Activated CD4-positive, alpha-beta T cell treated with anti-CD3 and anti-CD28 coated beads, Interleukin-10, Interleukin-2, amounts not matched to agents 100 ng/mL and 50 ng/mL, durations not matched to agents 16 hours and 8 hours (primary cell): ENCODE data around the gene WDFY1.

Source experiments
- DNase-seq: peaks from one replicate; pipeline ENCODE4 v3.0.0-alpha.2; 2020

Gene WDFY1

DNA sequence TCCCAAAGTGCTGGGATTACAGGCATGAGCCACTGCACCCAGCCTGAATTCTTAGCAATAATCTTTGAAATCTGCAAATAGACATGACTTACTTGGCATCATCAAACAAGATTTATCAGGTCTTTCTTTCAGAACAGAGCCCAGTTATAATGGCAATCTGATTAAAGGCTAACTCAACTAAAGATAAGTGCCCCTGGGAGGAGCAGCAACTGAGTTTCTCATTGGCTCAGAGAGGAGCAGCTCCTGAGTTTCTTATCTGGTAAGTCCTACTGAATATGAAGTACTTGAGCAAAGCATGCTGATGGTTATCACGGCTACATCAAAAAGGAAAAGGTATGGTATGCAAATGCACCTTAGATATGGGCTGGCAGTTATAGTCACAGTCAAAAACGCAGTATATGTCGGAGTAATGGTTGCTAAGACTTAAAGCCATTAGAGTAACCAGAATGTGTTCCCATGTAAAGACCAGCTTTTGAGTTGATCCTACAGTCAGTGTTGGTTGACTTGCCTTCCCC lies 92.8 kb downstream of the WDFY1 start:
- DNase-seq: no peak

DNA sequence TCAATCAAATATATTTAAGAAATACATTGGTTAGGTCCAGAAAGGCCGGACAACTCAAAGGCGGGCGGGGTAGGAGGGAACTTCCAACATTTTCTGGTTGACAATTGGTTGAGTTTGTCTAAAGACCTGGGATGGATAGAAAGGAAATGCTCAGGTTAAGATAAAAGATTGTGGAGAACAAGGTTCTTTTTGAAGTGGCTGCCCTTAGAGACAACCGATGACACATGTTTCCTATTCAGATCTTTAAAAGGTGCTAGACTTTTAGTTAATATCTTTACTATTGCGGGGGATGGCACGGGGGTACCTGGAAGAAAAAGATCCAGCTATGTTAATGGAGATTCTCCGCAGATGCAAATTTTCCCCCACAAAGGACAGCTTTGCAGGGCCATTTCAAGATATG lies 97.7 kb downstream of the WDFY1 start:
- DNase-seq: no peak

DNA sequence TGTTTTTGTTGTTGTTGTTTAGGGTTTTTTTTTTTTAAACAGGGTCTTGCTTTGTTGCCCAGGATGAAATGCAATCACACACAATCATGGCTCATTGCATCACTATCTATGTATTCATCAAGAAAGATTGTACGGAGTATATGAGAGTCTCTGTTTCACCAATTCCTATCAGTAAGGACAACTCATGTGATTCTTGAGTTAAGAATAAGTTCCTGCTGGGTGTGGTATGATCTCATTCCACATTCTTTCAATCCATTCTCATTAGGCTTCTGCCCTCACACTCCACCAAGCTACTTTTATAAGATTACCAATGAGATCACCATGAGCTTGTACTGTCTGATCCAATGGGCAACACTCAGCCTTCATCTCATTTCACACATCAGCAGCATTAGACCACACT lies 98.6 kb downstream of the WDFY1 start:
- no peak for DNase-seq

DNA sequence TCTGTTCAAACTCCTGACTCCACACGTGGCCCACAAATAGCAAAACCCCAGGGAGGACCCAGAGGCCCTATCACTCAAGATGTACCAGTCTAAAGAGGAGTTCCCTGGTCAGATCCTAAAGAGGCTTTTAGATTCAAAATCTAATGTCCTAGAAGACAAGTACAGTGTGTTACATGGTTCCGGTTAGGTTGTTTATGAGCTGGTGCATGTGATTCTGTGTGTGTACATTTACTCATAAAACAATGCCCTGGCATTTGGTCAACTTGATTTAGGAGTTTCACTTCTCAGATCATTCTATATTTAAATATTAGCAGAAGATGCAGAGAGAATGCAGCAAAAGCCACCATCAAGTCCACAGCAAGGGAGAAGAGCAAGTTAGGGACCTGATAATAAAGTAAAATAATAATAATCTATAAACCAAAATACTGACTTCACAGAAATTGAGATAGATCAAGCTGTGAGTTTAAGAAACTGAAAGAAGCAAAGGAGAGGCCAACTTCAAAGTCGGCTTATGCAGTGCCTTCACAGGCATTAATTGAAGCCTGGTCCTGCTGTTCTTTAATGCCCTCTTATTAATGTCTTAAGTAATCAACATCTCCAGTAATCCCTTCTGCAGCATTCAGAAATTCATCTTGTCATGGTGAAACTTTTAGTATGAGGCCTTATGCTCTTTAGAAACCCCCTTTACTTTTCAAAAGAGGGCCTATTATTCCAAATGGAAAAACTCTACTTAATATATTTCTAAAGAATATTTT lies 103.5 kb downstream of the WDFY1 start:
- no peak for DNase-seq

DNA sequence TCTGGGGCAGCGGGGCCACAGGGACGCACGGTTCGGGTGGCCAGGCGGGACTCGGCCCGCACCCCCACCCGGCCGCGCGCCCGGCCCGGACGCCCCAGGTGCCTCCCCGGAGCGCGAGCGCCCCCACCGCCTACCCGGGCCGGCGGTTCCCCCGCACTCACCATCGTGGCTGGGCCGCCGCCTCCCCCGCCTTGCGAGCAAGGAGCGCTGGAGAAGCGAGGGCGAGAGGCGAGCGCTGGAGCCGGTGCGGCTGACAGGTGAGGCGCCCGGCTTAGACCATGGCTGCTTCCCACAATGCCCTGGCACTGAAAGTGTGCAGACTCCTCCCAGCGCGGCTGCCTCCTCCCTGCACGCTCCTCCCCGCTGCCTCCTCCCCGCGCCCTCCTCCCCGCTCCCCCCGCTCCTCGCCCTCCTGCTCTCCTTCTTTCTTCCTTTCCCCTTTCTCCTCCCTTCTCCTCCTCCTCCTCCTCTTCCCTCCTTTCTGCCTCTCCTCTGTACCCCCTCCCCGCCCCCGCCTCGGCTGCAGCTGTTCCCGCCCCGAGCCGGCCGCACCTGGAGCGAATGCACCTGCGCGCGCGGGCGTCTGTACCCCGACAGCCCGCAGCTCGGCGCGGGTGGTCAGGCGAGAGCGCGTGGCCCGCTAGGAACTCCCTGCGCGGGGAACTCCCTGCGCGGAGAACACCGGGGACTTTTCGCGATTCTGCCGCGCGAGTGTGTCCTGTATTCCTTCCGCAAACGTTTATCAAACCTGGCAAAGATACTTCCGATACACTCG lies 107.7 kb downstream of the WDFY1 start, which contains the start of gene AP1S3:
TSS of gene AP1S3 (minus strand) at position 296 of the 775 bp plus-strand sequence. CDS start at position 164, 132 bp downstream.
- DNase-seq: peak; percentile 83

DNA sequence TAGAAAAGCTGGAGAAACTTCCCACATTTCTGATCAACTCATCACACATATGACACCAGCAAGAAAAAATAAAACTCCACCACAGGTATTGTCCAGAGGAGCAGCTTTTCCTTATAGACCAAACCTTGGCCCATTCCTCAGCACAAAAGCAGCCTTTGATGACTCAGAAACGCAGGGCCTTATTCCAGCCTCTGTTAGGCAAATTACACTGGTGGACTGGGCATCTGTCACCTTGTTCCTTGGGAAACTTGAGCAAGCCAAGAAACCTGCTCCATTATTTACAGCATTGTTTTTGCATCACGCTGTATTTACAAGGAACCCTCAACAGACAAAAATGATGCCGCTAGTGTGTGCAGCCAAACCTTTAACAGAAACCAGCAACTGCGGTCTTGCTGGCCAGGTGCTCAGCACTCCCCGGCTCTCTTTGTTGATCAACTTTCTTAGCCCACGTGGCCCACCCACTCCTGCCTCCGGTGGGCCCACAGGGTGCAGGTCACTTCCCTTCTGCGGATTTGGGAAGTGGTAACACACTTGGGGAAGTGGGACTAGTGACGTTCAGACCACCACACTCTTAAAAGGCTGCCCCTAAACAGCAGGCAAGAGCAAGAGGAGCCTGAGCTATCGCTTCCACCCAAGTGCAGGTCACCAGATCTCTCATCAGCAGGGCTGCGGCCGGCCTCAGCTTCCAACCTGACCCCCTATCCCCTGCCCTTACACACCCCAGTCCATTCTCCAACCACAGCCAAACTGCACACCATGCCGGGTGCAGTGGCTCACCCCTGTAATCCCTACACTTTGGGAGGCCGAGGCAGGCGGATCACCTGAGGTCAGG lies 109.2 kb downstream of the WDFY1 start:
- no peak for DNase-seq

DNA sequence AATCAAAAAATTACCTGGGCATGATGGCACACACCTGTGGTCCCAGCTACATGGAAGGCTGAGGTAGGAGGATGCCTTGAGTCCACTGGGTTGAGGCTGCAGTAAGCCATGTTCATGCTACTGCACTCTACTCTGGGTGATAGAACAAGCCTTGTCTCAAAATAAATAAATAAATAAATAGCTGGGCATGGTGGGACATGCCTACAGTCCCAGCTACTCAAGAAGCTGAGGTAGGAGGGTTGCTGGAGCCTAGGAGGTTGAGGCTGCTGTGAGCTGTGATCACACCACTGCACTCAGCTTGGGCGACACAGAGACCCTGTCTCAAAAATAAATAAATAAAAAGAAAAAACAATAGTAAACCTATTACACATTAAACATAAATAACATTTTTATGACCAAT lies 110.7 kb downstream of the WDFY1 start:
- DNase-seq: no peak

DNA sequence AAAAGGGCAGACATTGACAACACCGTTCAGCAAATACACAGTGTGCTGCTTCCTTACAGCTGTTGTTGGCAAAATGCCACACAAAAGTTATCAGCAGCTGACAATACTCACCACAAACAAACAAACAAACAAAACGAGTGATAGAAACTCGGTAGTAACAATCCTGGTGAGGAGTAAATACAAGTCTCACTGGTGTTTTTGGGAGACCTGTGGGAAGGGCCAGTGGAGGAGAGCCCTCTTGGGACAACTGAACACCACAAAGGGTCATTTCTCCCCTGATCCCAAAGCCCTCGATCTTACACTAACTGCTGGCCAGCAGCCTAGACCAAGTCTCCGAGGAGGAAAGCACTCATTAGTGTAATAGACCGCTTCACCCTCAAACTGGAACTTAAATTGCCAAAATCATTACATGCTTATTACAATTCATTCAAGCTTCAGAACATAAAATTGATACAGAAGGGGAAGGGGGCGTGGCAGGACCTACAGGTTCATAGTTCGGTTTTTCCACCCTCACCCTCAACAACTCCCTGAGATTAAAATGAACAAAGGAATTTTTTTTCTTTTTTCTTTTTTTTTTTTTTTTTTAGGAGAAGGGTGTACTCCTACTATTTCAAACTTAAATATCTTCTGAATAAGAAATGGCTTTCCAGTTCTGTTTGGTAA lies 112.8 kb downstream of the WDFY1 start:
- no peak for DNase-seq

DNA sequence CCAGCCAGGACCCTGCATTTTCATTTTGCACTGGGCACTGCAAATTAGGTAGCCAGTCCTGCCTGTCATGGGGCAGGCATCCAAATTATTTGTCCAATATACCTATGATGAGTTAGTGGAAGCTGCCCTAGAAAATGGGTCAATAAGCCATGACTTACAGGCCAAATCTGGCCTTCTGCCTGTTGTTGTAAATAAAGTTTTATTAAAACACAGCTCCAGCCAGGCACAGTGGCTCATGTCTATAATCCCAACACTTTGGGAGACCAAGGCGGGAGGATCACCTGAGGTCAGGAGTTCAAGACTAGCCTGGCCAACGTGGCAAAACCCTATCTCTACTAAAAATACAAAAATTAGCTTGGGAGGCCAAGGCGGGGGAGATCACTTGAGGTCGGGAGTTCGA lies 116.0 kb downstream of the WDFY1 start:
- no peak for DNase-seq

DNA sequence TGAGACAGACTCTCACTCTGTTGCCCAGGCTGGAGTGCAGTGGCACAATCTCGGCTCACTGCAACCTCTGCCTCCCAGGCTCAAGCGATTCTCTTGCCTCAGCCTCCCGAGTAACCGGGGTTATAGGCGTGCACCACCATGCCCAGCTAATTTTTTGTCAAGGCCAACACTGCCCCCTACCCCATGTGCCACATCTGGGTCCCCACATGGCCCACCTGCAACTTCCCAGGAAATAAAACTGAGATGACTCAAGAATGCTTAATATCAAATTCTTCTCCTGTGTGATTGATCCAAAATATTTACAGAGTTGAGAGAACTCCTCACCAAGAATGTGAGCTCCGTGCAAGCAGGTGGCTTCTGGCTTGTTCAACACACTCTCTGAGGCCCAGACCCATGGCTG lies 116.8 kb downstream of the WDFY1 start:
- DNase-seq: no peak

DNA sequence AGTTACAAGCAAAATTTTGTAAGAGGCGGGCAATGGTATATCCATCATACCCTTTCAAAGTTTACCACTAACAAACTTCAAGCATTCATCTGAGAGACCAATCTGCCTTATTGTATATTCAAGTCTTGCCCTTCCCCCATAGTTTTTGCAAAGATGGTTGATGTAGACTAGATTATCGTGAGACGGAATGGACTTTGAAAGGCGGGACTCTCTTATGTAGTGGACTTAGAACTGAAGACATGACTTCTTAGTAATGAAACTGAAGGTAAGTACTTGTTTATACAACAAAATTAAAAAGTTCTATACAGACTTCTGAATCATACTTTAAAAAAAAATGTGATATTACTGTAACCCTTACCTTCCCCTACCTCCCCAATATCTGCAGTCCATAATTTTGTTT lies 118.1 kb downstream of the WDFY1 start:
- DNase-seq: no peak
